ENCODE measurements around the gene MTMR3.

- TF ChIP-seq TAF1 (IDR thresholded peaks at IDR 0.05; ENCODE audit: borderline replicate concordance, low read depth, low read length) = no peak
- no peak for TF ChIP-seq POLR2AphosphoS5 (IDR thresholded peaks at IDR 0.05; ENCODE audit: low read depth, low read length)
- TF ChIP-seq POLR2A (IDR thresholded peaks at IDR 0.05; ENCODE audit: low read depth, low read length) = no peak
Measured at GRCh38 chr22:29882716-29883044, 294 bp upstream of the MTMR3 start.

All from GM12892 (cell line).